OCI-LY3 (cell line): ENCODE results near the gene ARRDC1.

Experiments used
- EZH2phosphoT487 ChIP-seq: fragments of 200-600 bp; shearing (Covaris generic); IDR thresholded peaks from 2 replicates; pipeline ENCODE4 v1.6.1; 2018; ENCODE audit warnings: antibody characterized with exemption, mixed run types, low read depth
- TF ChIP-seq, protein P1 (sequence below): fragments of 200-600, 300-600 bp; sonication (generic); IDR thresholded peaks from 2 replicates; pipeline ENCODE4 v1.5.1; 2014; ENCODE audit warnings: antibody characterized with exemption, low read length, low read depth

DNA sequence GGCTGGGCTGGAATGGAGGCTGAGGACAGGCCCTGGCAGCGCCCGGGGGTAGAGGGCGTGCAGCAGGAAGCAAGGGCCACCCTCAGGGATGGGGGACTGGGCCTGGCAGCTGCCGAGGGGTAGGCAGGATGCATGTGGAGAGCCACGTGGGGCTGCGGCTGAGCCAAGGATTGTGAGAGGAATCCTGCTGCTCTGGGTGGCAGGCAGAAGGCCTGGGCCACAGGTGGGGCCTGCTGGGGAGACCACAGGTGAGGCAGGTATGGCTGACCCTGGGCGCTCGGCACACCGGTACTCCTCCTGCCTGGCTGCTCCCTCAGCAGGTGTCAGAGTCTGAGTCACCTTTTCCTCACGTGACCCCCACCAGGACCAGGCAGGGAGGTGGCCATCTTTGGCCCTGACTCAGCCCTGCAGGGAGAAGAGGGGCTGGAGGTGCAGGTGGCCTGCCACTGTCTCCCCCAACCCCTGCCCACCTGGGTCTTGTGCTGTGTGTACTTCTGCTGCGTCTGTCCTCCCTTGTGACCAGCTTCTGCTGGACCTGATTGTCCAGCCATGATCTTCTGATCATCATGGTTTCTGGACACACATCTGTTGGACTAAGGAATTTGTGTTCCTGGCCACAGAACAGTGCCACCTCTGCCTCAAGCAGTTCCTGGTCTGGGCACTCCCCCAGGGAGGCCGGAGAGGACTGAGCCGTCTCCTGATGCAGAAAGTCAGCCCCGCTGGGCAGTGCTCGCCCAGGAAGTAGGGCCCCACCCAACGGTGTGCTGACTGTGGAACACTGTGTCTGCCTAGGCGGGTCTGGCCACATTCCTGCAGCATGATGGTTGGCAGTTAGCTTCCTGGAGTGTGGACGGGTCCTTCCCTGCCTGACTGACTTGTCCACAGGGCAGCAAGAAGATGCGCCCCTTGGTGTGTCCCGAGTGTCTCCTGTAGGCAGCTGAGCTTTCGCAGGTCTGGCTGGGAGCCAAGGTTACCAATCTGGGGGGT, 6.4 kb downstream of the ARRDC1 start:
- TF ChIP-seq, protein P1, sequence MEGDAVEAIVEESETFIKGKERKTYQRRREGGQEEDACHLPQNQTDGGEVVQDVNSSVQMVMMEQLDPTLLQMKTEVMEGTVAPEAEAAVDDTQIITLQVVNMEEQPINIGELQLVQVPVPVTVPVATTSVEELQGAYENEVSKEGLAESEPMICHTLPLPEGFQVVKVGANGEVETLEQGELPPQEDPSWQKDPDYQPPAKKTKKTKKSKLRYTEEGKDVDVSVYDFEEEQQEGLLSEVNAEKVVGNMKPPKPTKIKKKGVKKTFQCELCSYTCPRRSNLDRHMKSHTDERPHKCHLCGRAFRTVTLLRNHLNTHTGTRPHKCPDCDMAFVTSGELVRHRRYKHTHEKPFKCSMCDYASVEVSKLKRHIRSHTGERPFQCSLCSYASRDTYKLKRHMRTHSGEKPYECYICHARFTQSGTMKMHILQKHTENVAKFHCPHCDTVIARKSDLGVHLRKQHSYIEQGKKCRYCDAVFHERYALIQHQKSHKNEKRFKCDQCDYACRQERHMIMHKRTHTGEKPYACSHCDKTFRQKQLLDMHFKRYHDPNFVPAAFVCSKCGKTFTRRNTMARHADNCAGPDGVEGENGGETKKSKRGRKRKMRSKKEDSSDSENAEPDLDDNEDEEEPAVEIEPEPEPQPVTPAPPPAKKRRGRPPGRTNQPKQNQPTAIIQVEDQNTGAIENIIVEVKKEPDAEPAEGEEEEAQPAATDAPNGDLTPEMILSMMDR: no peak
- no peak for TF ChIP-seq EZH2phosphoT487
